Fibroblast of upper back skin (primary cell): Measurements from ENCODE around the gene RIC3.
A peak's percentile ranks its signal among the peaks of the same experiment; 100 is the strongest.

Source experiments
- DNase-seq: peaks from one replicate; pipeline ENCODE4 v3.0.0-alpha.2; 2013

The RIC3 gene

GRCh38 chr11:8102296-8102915, 66.4 kb downstream of the RIC3 start:
- DNase-seq, result no peak

DNA sequence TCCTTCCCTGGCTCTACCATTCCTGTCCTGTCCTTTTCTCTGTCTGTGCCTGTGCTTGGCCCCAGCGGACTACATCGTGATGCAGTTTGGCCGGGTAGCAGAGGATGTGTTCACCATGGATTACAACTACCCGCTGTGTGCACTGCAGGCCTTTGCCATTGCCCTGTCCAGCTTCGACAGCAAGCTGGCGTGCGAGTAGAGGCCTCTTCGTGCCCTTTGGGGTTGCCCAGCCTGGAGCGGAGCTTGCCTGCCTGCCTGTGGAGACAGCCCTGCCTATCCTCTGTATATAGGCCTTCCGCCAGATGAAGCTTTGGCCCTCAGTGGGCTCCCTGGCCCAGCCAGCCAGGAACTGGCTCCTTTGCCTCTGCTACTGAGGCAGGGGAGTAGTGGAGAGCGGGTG, 67.4 kb downstream of the RIC3 start:
- DNase-seq, result no peak

GRCh38 chr11:8100605-8101004, 68.2 kb downstream of the RIC3 start:
- DNase-seq, result no peak

DNA sequence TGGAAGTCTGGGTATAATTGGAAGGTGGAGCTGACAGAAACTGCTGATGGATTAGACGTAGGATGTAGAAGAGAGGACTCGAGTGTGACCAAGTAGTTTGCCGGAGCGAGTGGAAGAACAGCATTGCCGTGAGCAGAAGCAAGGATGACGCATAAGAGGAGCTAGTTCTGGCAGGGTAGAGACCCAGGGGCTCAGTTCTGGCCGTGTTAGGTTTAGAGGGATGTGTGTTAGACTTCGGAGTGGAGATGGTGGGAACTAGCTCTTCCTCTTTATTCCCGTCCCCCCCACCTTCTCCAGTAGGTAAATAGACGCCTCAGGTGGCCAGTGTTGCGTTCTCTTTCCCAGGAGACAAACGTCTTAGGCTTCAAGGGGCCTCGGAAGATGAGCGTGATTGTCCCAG, 68.7 kb downstream of the RIC3 start:
- no peak for DNase-seq

GRCh38 chr11:8099291-8099899, 69.4 kb downstream of the RIC3 start:
- peak; percentile 77 for DNase-seq

GRCh38 chr11:8098879-8099278, 69.9 kb downstream of the RIC3 start:
- peak; percentile 31 for DNase-seq

DNA sequence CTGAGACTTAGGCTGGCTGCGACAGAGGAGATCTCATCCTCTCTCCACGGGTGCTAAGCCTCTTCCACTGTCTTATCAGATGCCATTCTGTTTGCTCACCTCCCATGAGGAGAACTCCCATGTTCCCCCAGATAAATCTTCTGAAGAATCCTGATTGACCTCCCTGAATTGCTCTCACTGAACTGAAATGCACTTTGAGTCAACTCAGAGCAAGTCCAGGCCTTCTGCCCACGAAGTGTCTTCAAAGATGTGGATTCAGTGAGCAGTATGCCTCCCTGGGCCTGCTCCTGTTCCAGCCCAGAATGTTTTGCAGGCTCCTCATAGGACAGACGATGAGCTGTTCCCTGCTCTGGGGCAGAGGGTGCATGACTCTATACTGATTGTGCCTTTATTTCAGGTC, 70.5 kb downstream of the RIC3 start:
- DNase-seq, result peak; percentile 81

GRCh38 chr11:8097926-8098325, 70.9 kb downstream of the RIC3 start:
- DNase-seq, result no peak

DNA sequence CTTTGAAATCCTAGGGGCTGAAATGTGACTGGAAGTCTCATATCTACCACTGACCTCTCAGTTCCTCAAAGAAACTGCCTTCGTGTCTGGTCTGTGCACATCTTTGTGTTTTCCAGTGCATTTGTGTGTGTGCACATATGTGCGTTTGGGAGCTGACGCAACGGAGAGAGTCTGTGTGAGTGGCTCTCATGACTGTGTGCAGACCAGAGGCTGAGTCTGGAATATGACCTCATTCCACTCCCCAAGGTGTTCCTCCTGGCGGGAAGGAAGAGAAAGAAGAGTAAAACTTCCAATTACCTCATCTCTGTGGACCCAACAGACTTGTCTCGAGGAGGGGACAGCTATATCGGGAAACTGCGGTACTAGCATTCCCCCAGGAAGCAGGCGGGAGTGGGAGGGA, 71.4 kb downstream of the RIC3 start:
- peak; percentile 54 for DNase-seq

DNA sequence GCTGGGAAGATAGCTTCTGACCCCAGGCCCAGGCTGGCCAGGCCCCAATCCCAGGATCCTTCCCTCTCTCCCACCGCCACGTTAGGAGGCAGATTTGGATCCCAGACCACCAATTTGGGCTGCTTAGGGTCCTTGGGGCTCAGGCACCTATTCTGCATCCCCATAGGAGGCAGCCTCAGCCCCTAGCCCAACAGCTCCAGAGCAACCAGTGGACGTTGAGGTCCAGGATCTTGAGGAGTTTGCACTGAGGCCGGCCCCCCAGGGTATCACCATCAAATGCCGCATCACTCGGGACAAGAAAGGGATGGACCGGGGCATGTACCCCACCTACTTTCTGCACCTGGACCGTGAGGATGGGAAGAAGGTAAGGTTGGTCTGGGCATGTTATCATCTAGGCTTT, 71.8 kb downstream of the RIC3 start:
- no peak for DNase-seq

DNA sequence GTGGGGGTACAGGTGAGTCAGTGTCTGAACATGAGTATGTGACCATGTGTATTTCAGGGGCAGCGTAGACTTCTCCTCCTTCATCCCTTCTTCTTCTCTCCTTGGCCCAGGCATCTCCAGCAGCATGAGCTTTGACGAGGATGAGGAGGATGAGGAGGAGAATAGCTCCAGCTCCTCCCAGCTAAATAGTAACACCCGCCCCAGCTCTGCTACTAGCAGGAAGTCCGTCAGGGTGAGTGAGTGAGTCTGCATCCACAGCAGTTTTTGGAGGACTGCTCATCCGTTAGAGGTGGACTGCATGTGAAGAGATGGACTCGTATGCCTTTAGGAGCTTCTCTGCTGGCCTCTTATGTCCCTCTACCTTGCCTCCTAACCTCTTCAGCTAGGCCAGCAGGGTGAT, 72.2 kb downstream of the RIC3 start:
- no peak for DNase-seq

DNA sequence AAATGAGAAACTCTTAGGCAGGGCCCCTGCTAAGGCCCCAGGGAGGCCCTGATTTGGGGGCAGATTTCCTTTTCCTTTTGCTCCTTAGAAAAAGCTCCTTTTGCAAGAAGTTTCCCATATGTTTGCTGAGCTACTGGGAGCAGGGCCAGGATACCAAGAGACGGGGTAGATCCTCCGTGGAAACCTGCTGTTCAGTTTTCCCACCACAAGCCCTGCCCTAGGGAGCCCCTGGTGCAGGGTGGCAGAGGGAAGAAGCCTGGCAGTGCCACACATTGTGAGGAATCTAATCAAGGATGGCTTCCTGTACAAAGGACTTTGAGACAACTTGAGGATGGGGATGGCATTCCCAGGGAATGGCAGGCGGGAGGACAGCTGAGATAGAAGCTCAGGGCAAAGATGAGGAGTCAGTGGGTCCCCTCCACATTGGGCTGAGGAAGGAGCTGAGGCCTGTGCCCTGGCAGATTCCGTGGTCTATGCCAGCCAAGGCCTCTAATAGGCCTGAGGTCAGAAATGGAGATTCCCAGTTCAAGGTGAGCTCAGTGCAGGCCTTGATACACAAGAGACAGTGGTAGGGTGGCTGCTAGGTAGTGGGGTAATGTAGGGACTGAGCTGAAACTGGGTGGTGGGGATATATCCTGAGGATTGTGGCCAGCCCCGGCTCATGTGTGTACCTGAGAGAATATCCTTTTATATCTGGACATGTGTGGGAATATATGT, 72.9 kb downstream of the RIC3 start:
- no peak for DNase-seq

- DNase-seq, result no peak
Observed at GRCh38 chr11:8095371-8095770, 73.5 kb downstream of the RIC3 start.

DNA sequence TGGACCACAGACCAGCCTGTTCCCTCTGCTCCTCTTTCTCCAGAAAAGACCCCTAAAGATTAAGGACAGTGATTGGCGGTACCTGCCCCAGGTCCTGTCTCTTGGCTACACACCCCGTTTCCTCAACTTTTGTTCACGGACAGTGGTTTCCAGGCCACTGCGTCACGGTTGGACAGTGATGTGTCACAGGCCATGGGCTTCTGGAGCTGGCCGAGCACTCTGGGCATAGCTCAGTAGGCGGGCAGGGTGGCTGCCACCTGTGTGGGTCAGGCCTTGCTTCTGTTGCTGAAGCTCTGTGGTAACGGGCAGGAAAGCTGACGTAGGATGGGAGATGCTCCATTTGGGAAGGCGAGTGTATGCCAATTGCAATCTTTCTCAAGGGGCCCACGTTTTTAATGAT, 74.2 kb downstream of the RIC3 start:
- DNase-seq, result no peak

DNA sequence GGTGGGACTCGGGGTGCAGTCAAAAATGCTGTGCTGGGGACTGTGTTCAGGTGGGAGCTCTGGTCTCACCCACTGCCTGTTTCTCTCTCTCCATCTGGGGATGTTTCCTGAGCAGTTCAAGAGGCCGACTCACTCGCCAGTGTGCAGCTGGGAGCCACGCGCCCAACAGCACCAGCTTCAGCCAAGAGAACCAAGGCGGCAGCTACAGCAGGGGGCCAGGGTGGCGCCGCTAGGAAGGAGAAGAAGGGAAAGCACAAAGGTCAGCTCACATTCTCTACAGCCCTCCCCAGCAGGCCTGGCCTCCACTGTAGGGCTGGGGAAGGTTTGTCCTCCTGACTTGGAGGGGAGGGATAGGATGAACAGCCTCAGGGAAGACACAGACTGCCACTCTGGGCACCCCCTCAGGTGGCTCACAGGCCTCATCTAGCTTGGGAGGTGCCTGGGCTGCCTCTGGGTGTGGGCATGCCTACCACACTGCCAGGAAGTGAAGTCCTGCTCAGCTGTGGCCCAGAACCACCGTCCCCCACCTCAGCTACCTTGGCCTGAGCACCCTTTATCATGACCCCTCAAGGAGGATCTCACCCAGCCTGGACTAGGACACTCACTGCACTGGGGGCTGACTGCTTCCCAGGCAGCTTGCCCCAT, 74.8 kb downstream of the RIC3 start:
- DNase-seq, result no peak

DNA sequence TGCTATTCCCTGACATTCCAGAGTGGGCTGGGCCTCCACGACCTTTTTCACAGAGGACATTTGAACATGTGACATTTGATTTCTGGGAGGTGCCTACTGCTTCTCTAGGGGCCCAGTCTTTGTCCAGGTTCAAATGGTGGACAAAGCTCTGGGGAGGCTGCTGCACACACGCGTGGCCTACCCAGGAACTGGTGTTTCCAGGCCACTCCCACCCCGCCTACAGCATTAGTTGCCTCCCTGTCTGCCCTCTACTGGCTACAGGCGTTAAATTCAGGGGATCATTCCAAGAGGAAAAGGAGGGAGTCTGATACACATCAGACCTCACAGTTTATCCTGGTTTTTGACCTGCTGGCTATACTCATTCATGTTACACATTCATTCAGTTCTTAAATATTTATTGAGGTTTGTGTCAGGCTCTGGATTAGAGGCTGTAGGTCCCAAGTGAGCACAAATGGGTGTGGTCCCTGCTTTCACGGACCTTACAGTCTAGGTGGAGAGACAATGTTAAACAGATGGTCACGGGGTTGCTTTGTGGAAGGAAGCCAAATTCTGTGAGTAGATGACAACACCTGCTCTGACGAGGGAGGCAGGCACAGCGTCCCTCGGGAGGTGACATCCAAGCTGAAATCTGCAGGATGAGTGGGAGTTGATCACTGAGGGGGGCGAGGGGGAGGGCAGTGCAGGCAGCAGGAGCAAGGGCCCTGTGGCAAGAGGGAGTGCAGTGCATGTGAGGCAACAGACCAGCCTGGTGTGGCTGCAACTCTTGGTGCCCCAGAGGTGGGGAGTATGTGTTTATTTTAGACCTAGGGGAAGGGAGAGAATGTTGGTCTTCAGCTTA, 76.0 kb downstream of the RIC3 start:
- peak; percentile 71 for DNase-seq

- no peak for DNase-seq
Observed at GRCh38 chr11:8091721-8092120, 77.1 kb downstream of the RIC3 start.

GRCh38 chr11:8090756-8091155, 78.1 kb downstream of the RIC3 start:
- peak; percentile 34 for DNase-seq

DNA sequence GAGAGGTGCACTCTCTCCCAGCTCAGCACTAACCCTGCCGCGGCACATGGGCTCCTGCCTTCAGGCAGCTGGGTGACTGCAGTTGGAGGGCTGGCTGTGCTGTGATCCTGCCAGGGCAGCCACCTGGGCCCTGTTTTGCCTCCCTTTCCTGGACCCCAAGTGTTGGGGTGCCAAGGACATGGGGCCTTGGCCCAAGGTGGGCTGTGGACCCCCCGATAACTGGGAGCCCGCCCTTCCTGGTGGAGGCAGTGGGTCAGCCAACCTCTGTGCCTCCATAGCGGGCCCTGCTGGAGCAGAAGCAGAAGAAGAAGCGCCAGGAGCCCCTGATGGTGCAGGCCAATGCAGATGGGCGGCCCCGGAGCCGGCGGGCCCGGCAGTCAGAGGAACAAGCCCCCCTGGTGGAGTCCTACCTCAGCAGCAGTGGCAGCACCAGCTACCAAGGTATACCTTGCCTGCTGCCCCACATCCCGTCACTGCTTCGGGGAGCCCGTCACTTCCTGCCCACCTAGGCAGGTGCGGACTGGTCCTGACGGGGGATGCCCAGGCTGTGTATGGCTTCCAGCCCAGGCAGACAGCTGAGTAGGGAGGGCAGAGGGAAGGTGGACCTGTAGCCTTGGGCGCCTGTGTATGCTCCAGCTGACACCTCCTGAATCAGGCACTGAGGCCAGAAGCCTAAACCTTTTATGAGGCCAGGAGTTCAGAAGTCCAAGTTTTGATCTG, 78.9 kb downstream of the RIC3 start:
- DNase-seq, result no peak

GRCh38 chr11:8087756-8088155, 81.1 kb downstream of the RIC3 start:
- DNase-seq, result no peak

DNA sequence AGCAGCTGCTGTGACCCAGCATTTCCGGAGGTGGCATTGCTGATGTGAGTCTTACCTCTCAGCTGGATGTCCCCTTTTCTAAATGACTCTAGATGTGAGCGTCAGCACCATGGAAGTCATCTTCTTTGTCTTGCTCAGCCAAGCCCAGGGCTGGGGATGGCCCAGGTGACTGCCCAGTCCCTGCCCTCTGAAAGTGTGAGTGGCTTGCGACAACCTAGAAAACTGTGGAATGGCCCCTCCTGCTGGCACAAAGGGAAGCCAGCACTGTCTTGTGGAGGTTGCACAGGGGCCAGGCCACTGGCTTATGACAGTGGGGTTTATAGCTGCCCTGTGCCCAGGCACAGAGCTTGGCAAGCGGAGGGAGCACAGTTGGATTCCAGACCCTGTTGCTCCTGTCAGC, 81.6 kb downstream of the RIC3 start:
- no peak for DNase-seq

DNA sequence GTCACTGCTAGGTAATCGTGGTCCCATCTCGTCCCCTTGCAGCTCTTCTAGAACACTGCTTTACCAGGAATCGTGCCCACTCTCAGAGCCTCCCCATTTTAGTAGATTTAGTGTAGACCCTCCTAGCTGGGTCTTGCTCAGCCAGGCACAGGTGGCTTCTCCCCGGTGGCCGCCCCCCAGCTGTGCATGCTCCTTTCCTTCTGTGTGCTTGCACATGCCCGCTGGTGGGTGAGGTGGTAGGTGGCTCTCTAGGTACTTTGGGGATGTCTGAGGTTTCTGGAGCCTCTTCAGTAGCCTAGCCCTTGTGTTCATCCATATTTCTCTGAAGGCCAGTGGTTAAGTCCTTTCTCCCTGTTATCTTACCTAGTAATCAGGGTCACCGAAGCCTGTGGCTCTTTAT, 82.3 kb downstream of the RIC3 start:
- no peak for DNase-seq
